HEK293 (cell line): ENCODE data around the gene CDC14A.
A peak's percentile ranks its signal among the peaks of the same experiment; 100 is the strongest.

Source experiments
- CTCF ChIA-PET: fragments of 350-600 bp; formaldehyde crosslinking; extraction: SDS; loops from one replicate; lab custom pipeline; 2021; ENCODE audit warnings: antibody characterized with exemption; lab: Yijun Ruan, JAX
- POLR2A ChIA-PET: fragments of 300-600 bp; formaldehyde crosslinking; extraction: SDS; loops from one replicate; lab custom pipeline; 2020; ENCODE audit warnings: antibody characterized with exemption, inconsistent platforms; lab: Yijun Ruan, JAX
- H3K27ac ChIP-seq: fragments of 200-500 bp; sonication (Bioruptor generic); 2 replicates; pipeline ENCODE4 v1.5.1; 2014; ENCODE audit warnings: low read depth, low read length, control low read depth, inconsistent platforms; ENCODE audit errors: extremely low read depth
- H3K36me3 ChIP-seq, 2 experiments: fragments of 200-500 bp in 1 of 2; sonication (Bioruptor generic) in 1 of 2; 1 replicate in 1 of 2; 2 replicates in 1 of 2; pipeline ENCODE4 v1.5.1; 2014 to 2017; ENCODE audit warnings: inconsistent platforms in 2 of 2, low read length in 2 of 2; ENCODE audit not compliant: control insufficient read depth in 2 of 2, insufficient read depth in 1 of 2
- H3K4me1 ChIP-seq: fragments of 200-500 bp; sonication (Bioruptor generic); 2 replicates; pipeline ENCODE4 v1.5.1; 2014; ENCODE audit warnings: mild to moderate bottlenecking, low read length, inconsistent platforms; ENCODE audit not compliant: control insufficient read depth, insufficient read depth
- H3K4me3 ChIP-seq: 2 replicates; pipeline ENCODE4 v1.5.1; 2011; ENCODE audit warnings: low read depth, mild to moderate bottlenecking, control low read depth, low read length, moderate library complexity
- H3K9me3 ChIP-seq: fragments of 200-500 bp; sonication (Bioruptor generic); 2 replicates; pipeline ENCODE4 v1.5.1; 2014; ENCODE audit warnings: low read depth, low read length, inconsistent platforms; ENCODE audit not compliant: control insufficient read depth, insufficient read depth
- FEZF1 ChIP-seq: fragments of 450-650 bp; formaldehyde crosslinking; IDR thresholded peaks from 2 replicates; pipeline ENCODE4 v1.5.1; 2016; ENCODE audit warnings: missing biosample characterization, missing genetic modification characterization
- KLF8 ChIP-seq: fragments of 450-650 bp; formaldehyde crosslinking; IDR thresholded peaks from 2 replicates; pipeline ENCODE4 v1.5.1; 2016; ENCODE audit warnings: missing biosample characterization, missing genetic modification characterization
- SCRT1 ChIP-seq: fragments of 450-650 bp; formaldehyde crosslinking; IDR thresholded peaks from 2 replicates; pipeline ENCODE4 v1.5.1; 2016; ENCODE audit warnings: missing biosample characterization, missing genetic modification characterization, borderline replicate concordance
- SCRT2 ChIP-seq: fragments of 450-650 bp; formaldehyde crosslinking; IDR thresholded peaks from 2 replicates; pipeline ENCODE4 v1.5.1; 2016; ENCODE audit warnings: missing biosample characterization, missing genetic modification characterization
- ZBTB1 ChIP-seq: fragments of 450-650 bp; formaldehyde crosslinking; IDR thresholded peaks from 2 replicates; pipeline ENCODE4 v1.5.1; 2016; ENCODE audit warnings: missing biosample characterization, missing genetic modification characterization
- ZNF148 ChIP-seq: fragments of 450-650 bp; formaldehyde crosslinking; IDR thresholded peaks from 2 replicates; pipeline ENCODE4 v1.5.0; 2017; ENCODE audit warnings: missing biosample characterization, missing genetic modification characterization, borderline replicate concordance
- ZNF18 ChIP-seq: fragments of 450-650 bp; formaldehyde crosslinking; IDR thresholded peaks from 2 replicates; pipeline ENCODE4 v1.5.1; 2016; ENCODE audit warnings: missing biosample characterization, missing genetic modification characterization
- ZNF202 ChIP-seq: fragments of 450-650 bp; formaldehyde crosslinking; IDR thresholded peaks from 2 replicates; pipeline ENCODE4 v1.5.1; 2016; ENCODE audit warnings: missing biosample characterization, missing genetic modification characterization, borderline replicate concordance
- ZNF398 ChIP-seq: fragments of 450-650 bp; formaldehyde crosslinking; IDR thresholded peaks from 2 replicates; pipeline ENCODE4 v1.5.1; 2017; ENCODE audit warnings: missing biosample characterization, missing genetic modification characterization
- ZNF514 ChIP-seq: fragments of 450-650 bp; formaldehyde crosslinking; IDR thresholded peaks from 2 replicates; pipeline ENCODE4 v1.5.1; 2016; ENCODE audit warnings: missing biosample characterization, missing genetic modification characterization
- ZNF677 ChIP-seq: fragments of 450-650 bp; IDR thresholded peaks from 2 replicates; pipeline ENCODE4 v1.5.0; 2018; ENCODE audit warnings: missing biosample characterization, mild to moderate bottlenecking, missing genetic modification characterization, moderate library complexity

The CDC14A gene

DNA sequence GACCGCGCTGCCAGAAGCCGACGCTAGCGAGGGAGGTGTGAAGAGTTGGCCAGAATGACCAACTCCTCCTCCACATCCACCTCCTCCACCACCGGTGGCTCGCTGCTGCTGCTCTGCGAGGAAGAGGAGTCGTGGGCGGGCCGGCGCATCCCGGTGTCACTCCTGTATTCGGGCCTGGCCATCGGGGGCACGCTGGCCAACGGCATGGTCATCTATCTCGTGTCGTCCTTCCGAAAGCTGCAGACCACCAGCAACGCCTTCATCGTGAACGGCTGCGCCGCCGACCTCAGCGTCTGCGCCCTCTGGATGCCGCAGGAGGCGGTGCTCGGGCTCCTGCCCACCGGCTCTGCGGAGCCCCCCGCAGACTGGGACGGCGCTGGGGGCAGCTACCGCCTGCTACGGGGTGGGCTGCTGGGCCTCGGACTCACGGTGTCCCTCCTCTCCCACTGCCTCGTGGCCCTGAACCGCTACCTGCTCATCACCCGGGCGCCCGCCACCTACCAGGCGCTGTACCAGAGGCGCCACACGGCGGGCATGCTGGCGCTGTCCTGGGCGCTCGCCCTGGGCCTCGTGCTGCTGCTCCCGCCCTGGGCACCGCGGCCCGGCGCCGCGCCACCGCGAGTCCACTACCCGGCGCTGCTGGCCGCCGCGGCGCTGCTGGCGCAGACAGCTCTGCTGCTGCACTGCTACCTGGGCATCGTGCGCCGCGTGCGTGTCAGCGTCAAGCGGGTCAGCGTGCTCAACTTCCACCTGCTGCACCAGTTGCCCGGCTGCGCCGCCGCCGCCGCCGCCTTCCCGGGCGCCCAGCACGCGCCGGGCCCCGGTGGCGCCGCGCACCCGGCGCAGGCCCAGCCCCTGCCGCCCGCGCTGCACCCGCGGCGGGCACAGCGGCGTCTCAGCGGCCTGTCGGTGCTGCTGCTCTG is 186.9 kb downstream of the CDC14A start (continued):
- no peak for TF ChIP-seq ZNF18

DNA sequence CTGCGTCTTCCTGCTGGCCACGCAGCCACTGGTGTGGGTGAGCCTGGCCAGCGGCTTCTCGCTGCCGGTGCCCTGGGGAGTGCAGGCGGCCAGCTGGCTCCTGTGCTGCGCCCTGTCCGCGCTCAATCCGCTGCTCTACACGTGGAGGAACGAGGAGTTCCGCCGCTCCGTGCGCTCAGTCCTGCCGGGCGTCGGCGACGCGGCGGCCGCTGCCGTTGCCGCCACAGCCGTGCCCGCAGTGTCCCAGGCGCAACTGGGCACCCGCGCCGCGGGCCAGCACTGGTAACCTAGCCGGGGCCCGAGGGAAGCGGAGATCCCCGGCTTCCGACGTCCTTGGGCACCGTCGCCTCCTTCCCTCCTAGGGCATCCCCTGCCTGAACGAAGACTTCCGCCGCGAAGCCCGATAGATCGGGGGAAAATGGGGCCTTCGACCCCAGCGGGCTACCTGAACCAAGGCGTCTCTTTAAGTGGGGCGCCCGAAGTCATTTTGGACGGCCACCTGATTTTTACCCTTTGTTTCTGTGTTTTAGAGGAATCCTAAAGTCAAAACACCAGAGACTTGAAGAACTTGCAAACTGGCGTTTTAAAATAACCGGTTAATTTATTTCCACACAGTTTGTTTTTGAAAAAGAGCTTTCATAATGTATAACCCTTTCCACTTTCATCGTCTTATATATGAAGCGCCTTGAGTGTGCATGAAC is 187.7 kb downstream of the CDC14A start:
- no peaks in the 10 kb centered on the region for H3K36me3 ChIP-seq
- H3K9me3 ChIP-seq: no peaks in the 10 kb centered on the region
- CTCF ChIA-PET: interaction anchor here (0.7 kb wide), 1 partner anchor 1198 kb away, joined by 4 read pairs; no protein-coding TSS in a partner anchor
- H3K4me3 ChIP-seq: peak overlapping the region; percentile 41
- H3K27ac ChIP-seq: peak overlapping the region; percentile 3; the same call in 1 of the 2 replicates
- POLR2A ChIA-PET: no interaction called here
- TF ChIP-seq ZNF148 (tag by site-specific recombination) (no peak), ZNF677 (tag by site-specific recombination) (0 out of 2 replicates have a peak, but pooled peaks have one; percentile 8)
- H3K4me1 ChIP-seq: no peaks in the 10 kb centered on the region

DNA sequence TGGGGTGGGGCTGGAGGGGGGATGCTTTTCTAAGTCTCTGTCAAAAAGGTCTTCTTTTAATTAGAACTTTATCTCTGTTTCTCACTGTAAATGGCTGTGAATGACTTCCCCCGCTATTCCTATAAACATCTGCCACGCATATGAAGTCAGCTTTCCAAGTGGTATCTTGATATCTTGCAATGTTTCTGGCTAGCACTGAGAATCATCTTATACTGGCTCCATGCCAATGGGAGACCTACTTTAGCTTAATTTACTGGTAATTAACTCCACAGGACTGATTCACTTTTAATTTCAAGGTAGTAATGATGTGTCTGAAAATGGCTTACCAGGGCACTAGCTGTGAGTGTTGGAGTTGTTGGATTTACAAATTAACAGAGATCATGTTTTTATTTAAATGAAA is 190.0 kb downstream of the CDC14A start:
- Histone ChIP-seq H3K36me3 (no peaks in the 10 kb centered on the region), H3K4me3 (no peak overlapping the region), H3K27ac (no peak overlapping the region), H3K4me1 (no peaks in the 10 kb centered on the region), H3K9me3 (no peaks in the 10 kb centered on the region)
- peak; percentile 28; the same call in 1 of the 2 replicates for TF ChIP-seq ZNF398
- no peak for TF ChIP-seq ZBTB1 (tag by site-specific recombination)
- TF ChIP-seq FEZF1 (tag by site-specific recombination): 0 out of 2 replicates have a peak, but pooled peaks have one; percentile 35
- ChIA-PET CTCF (interaction anchor here (1.2 to 1.7 kb wide), 5 partner anchors 15 to 95 kb away, joined by 3 to 6 read pairs (median 5); no protein-coding TSS in a partner anchor), POLR2A (no interaction called here)

- H3K27ac ChIP-seq: no peak overlapping the region
- TF ChIP-seq SCRT2 (0 out of 2 replicates have a peak, but pooled peaks have one; percentile 23), SCRT1 (peak; percentile 34; the same call in 1 of the 2 replicates), ZNF514 (tag by site-specific recombination) (no peak), KLF8 (tag by site-specific recombination) (no peak), ZNF202 (tag by site-specific recombination) (no peak)
- H3K4me3 ChIP-seq: no peak overlapping the region
- no peaks in the 10 kb centered on the region for H3K36me3 ChIP-seq
- H3K9me3 ChIP-seq: no peaks in the 10 kb centered on the region
- no peaks in the 10 kb centered on the region for H3K4me1 ChIP-seq
- ChIA-PET CTCF (interaction anchor here (0.5 to 1.3 kb wide), 9 partner anchors 13 to 428 kb away, joined by 3 to 6 read pairs (median 3); no protein-coding TSS in a partner anchor), POLR2A (no interaction called here)
Observed at GRCh38 chr1:100543640-100544039, 191.3 kb downstream of the CDC14A start.
